Naive thymus-derived CD4-positive, alpha-beta T cell (primary cell): ENCODE measurements around the gene SPATA31A7. TPM values are rescaled to one million over a fixed set of nuclear protein-coding genes. Genes with fewer than 3 reads are reported as not detected.
"Not testable (repeated sequence)": the region's sequence is repeated elsewhere in the genome, so short reads cannot be mapped to it uniquely, and the experiment has no call there.

Experiments used
- ATAC-seq: fragments of 150-1000 bp; cut with Tn5 transposase; 2 replicates; pipeline ENCODE4 v1.10.0; 2021; ENCODE audit warnings: mild to moderate bottlenecking, moderate library complexity
- CTCF ChIA-PET: fragments of 350-600 bp; sonication (Branson Sonifier 250); formaldehyde crosslinking; loops from one replicate; lab custom pipeline; 2021; ENCODE audit warnings: antibody characterized with exemption; lab: Charles Lee
- POLR2A ChIA-PET: fragments of 350-600 bp; sonication (Branson Sonifier 250); formaldehyde crosslinking; loops from one replicate; lab custom pipeline; 2021; ENCODE audit warnings: antibody characterized with exemption, inconsistent platforms; lab: Charles Lee
- DNase-seq, 9 donors: peaks; one replicate each; pipeline versions ENCODE4 v3.0.0 to v3.0.0-alpha.2; 2020 to 2022; ENCODE audit warnings: mixed read lengths in 1 of 9
- H3K27ac ChIP-seq: one replicate; pipeline ENCODE4 v1.7.0; 2013; ENCODE audit warnings: mild to moderate bottlenecking, low read depth, low read length, moderate library complexity
- H3K27me3 ChIP-seq, 2 donors: one replicate each; pipeline ENCODE4 v1.7.0; 2013; ENCODE audit warnings: low read length in 2 of 2, mild to moderate bottlenecking in 2 of 2, moderate library complexity in 2 of 2; ENCODE audit not compliant: control insufficient read depth in 2 of 2, insufficient read depth in 2 of 2
- H3K36me3 ChIP-seq, 3 experiments: 1 replicate in 2 of 3; 2 replicates in 1 of 3; pipeline ENCODE4 v1.7.0; 2013; ENCODE audit warnings: low read length in 3 of 3, mild to moderate bottlenecking in 3 of 3, moderate library complexity in 1 of 3; ENCODE audit not compliant: insufficient read depth in 3 of 3, control insufficient read depth in 2 of 3
- H3K4me1 ChIP-seq, 2 donors: one replicate each; pipeline ENCODE4 v1.7.0; 2013; ENCODE audit warnings: low read length in 2 of 2, mild to moderate bottlenecking in 2 of 2, moderate library complexity in 1 of 2; ENCODE audit not compliant: control insufficient read depth in 2 of 2, insufficient read depth in 2 of 2
- H3K4me3 ChIP-seq: 2 replicates; pipeline ENCODE4 v1.7.0; 2013; ENCODE audit warnings: mild to moderate bottlenecking, low read length
- H3K9me3 ChIP-seq, 3 experiments: 1 replicate in 2 of 3; 2 replicates in 1 of 3; pipeline ENCODE4 v1.7.0; 2013; ENCODE audit warnings: low read length in 3 of 3; ENCODE audit not compliant: control insufficient read depth in 2 of 3
- H3K27ac Mint-ChIP-seq, 9 donors: one replicate each; pipeline ENCODE4 v1.8.0; 2020 to 2022; ENCODE audit warnings: mixed read lengths in 9 of 9, mild to moderate bottlenecking in 8 of 9, moderate library complexity in 5 of 9, inconsistent platforms in 2 of 9
- H3K27me3 Mint-ChIP-seq, 5 donors: one replicate each; pipeline ENCODE4 v1.8.0; 2021 to 2022; ENCODE audit warnings: mixed read lengths in 5 of 5, mild to moderate bottlenecking in 1 of 5
- H3K36me3 Mint-ChIP-seq, 5 donors: one replicate each; pipeline ENCODE4 v1.8.0; 2020 to 2022; ENCODE audit warnings: mixed read lengths in 5 of 5, mild to moderate bottlenecking in 3 of 5, inconsistent platforms in 1 of 5
- H3K4me1 Mint-ChIP-seq, 7 donors: one replicate each; pipeline ENCODE4 v1.8.0; 2020 to 2022; ENCODE audit warnings: mixed read lengths in 7 of 7, mild to moderate bottlenecking in 3 of 7, inconsistent platforms in 1 of 7
- H3K4me3 Mint-ChIP-seq, 10 donors: one replicate each; pipeline ENCODE4 v1.8.0; 2020 to 2022; ENCODE audit warnings: mild to moderate bottlenecking in 10 of 10, mixed read lengths in 10 of 10, moderate library complexity in 6 of 10, inconsistent platforms in 2 of 10
- H3K9me3 Mint-ChIP-seq, 11 donors: one replicate each; pipeline ENCODE4 v1.8.0; 2020 to 2022; ENCODE audit warnings: mixed read lengths in 11 of 11, mild to moderate bottlenecking in 4 of 11, inconsistent platforms in 1 of 11, moderate library complexity in 1 of 11
- intact Hi-C, 2 donors: fragments of 100-400 bp; cut with micrococcal nuclease; formaldehyde crosslinking; loops; one replicate each; pipeline ENCODE4 v1.15.1; 2023
- polyA plus RNA-seq, 2 donors: library from polyadenylated mRNA; unstranded; fragments of 300-500 nt; fragmentation: Illumina TruSeq; gene quantifications; one replicate each; pipeline ENCODE4 v1.2.3, GENCODE V29; 2021
- total RNA-seq, 6 experiments: library from RNA in 5 of 6; stranded (reverse) in 5 of 6; gene quantifications; 1 replicate in 5 of 6; 2 replicates in 1 of 6; pipeline ENCODE4 v1.2.3 and lab custom pipeline; 2021 to 2026

SPATA31A7 gene
- not detected for total RNA-seq
- polyA plus RNA-seq = not detected
- not detected for total RNA-seq (lab: John Stamatoyannopoulos, UW)

- H3K9me3 Mint-ChIP-seq, ATAC-seq, POLR2A ChIA-PET, H3K27me3 Mint-ChIP-seq, DNase-seq, intact Hi-C loops, H3K36me3 ChIP-seq, H3K4me3 Mint-ChIP-seq, H3K36me3 Mint-ChIP-seq, H3K27ac ChIP-seq, H3K27me3 ChIP-seq, H3K9me3 ChIP-seq, CTCF ChIA-PET, H3K4me1 Mint-ChIP-seq, H3K4me1 ChIP-seq, H3K4me3 ChIP-seq, H3K27ac Mint-ChIP-seq: not testable (repeated sequence)
Measured at GRCh38 chr9:61189736-61190135, at the start of gene SPATA31A7. Gene SPATA31A7, plus strand, starts transcription at chr9:61190036. Its CDS starts 29 bp downstream, at chr9:61190065.

DNA sequence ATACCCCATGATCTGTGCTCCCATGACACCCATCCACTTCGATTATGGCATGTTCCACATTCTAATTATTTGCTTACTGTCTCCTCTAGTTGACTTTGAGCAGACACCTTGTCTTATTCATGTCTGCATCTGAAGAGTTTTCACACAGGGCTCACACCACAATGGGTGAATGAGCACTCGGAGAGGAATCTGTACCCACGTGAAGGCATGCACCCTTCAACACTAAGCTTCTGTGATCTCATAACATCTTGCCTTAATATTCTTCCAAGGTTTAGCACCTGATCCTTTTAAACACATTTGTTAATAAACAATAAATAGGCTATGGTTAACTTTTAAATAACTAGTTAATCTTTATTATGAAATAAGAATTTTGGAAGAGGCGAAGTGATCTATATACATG, 36.6 kb downstream of the SPATA31A7 start:
- H3K4me1 ChIP-seq, DNase-seq, POLR2A ChIA-PET, H3K27ac Mint-ChIP-seq, H3K27me3 Mint-ChIP-seq, ATAC-seq, intact Hi-C loops, CTCF ChIA-PET, H3K9me3 Mint-ChIP-seq, H3K36me3 Mint-ChIP-seq, H3K27ac ChIP-seq, H3K36me3 ChIP-seq, H3K9me3 ChIP-seq, H3K4me3 ChIP-seq, H3K4me1 Mint-ChIP-seq, H3K27me3 ChIP-seq, H3K4me3 Mint-ChIP-seq: not testable (repeated sequence)
